MCF 10A (cell line): ENCODE data around the gene TIMP3. TPM values are rescaled to one million over a fixed set of nuclear protein-coding genes. Genes with fewer than 3 reads are reported as not detected.
A peak's percentile ranks its signal among the peaks of the same experiment; 100 is the strongest.

ENCODE experiments used
- BruUV-seq: library from RNA; stranded (reverse); fragments of 400-500 nt; replicated peaks from 2 replicates; lab custom pipeline; 2021; lab: Mats Ljungman, UMichigan
- CTCF ChIA-PET: fragments of 300-600 bp; sonication (Branson Sonifier 250); formaldehyde crosslinking; extraction: SDS; loops from one replicate; lab custom pipeline; 2021; ENCODE audit warnings: antibody characterized with exemption, inconsistent platforms; lab: Yijun Ruan, JAX
- POLR2A ChIA-PET: fragments of 300-600, 350-650 bp; sonication (Branson Sonifier 250); formaldehyde crosslinking; extraction: SDS; loops from one replicate; lab custom pipeline; 2020; ENCODE audit warnings: antibody characterized with exemption, inconsistent platforms; lab: Yijun Ruan, JAX
- DNase-seq: peaks from one replicate; pipeline ENCODE4 v3.0.0-alpha.2; 2018; ENCODE audit not compliant: unreplicated experiment
- H3K27ac Mint-ChIP-seq: one replicate; pipeline ENCODE4 v1.8.0; 2022; ENCODE audit warnings: mild to moderate bottlenecking, low read depth, mixed read lengths; ENCODE audit not compliant: unreplicated experiment
- H3K27me3 Mint-ChIP-seq: one replicate; pipeline ENCODE4 v1.8.0; 2022; ENCODE audit warnings: mixed read lengths; ENCODE audit not compliant: insufficient read depth, unreplicated experiment
- H3K36me3 Mint-ChIP-seq: one replicate; pipeline ENCODE4 v1.8.0; 2022; ENCODE audit warnings: mild to moderate bottlenecking, moderate library complexity, mixed read lengths; ENCODE audit not compliant: insufficient read depth, unreplicated experiment
- H3K4me1 Mint-ChIP-seq: one replicate; pipeline ENCODE4 v1.8.0; 2022; ENCODE audit warnings: mixed read lengths; ENCODE audit not compliant: insufficient read depth, unreplicated experiment
- H3K4me3 Mint-ChIP-seq: one replicate; pipeline ENCODE4 v1.8.0; 2022; ENCODE audit warnings: mild to moderate bottlenecking, moderate library complexity, mixed read lengths; ENCODE audit not compliant: unreplicated experiment
- H3K9me3 Mint-ChIP-seq: one replicate; pipeline ENCODE4 v1.8.0; 2022; ENCODE audit warnings: mixed read lengths; ENCODE audit not compliant: unreplicated experiment
- CTCF ChIP-seq: fragments of 200-600 bp; IDR thresholded peaks from one replicate; pipeline ENCODE4 v1.8.0; 2022; ENCODE audit warnings: antibody characterized with exemption, mild to moderate bottlenecking; ENCODE audit not compliant: unreplicated experiment
- intact Hi-C: fragments of 100-400 bp; cut with micrococcal nuclease; formaldehyde crosslinking; loops from 2 replicates; pipeline ENCODE4 v1.14.1; 2022
- total RNA-seq: library from RNA; stranded (reverse); gene quantifications from 2 replicates; pipeline ENCODE4 v1.2.3, GENCODE V29; 2022

TIMP3 gene
- total RNA-seq, 1 experiment from 2014 or later, result 50.6 TPM

DNA sequence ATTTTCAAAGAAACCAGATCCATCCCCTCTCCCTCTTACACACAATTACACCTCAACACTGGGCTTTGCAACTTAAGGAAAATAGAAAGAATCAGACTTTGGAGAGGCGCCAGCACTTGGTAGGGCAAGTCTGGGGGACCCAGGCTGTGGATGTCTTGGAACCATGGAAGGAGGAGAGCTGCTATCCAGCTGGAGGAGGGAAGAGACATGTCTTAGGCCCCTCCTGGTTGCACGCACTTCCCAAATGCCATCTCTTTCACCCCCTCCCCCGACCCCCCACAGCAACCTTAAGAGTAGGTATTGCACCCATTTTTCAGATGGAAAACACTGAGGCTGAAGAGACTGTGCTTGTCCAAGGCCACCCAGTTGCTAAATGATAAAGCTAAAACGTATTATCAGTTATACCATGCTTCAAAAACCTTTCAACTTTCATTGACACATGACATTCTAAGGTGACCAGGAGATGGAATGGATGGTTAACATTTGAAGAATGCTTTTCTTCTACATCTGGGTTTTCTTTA is 3.9 kb downstream of the TIMP3 start:
- no peak overlapping the region for H3K4me3 Mint-ChIP-seq

GRCh38 chr22:32806296-32806695 is 4.8 kb downstream of the TIMP3 start:
- BruUV-seq, result no TSS peak
- Mint-ChIP-seq H3K9me3 (no peaks in the 10 kb centered on the region), H3K4me1 (peaks cover 36% of the 10 kb centered on the region), H3K36me3 (peaks cover 4% of the 10 kb centered on the region), H3K27me3 (no peaks in the 10 kb centered on the region), H3K27ac (no peak overlapping the region), H3K4me3 (no peak overlapping the region)
- CTCF ChIA-PET, result interaction anchor here (0.6 to 4.3 kb wide), 5 partner anchors 9 to 282 kb away, joined by 3 to 27 read pairs (median 4); no protein-coding TSS in a partner anchor
- intact Hi-C loops, result loop anchor here (10.0 kb wide), 1 partner anchor 319 kb away; no protein-coding TSS in a partner anchor
- DNase-seq, result no peak
- no peak for TF ChIP-seq CTCF
- POLR2A ChIA-PET, result interaction anchor here (1.0 to 1.2 kb wide), 2 partner anchors 179 to 181 kb away, joined by 3 to 4 read pairs; no protein-coding TSS in a partner anchor

More for the DNA sequence above, 3.9 kb downstream of the TIMP3 start:
- H3K9me3 Mint-ChIP-seq, result no peaks in the 10 kb centered on the region
- H3K27me3 Mint-ChIP-seq, result no peaks in the 10 kb centered on the region
- no peak for TF ChIP-seq CTCF
- no peak overlapping the region for H3K27ac Mint-ChIP-seq
- peaks cover 4% of the 10 kb centered on the region for H3K36me3 Mint-ChIP-seq
- ChIA-PET POLR2A (interaction anchor here (1.2 kb wide), 1 partner anchor 180 kb away, joined by 4 read pairs; no protein-coding TSS in a partner anchor), CTCF (interaction anchor here (0.6 to 4.3 kb wide), 8 partner anchors 8 to 405 kb away, joined by 3 to 27 read pairs (median 3); no protein-coding TSS in a partner anchor)
- H3K4me1 Mint-ChIP-seq, result peaks cover 30% of the 10 kb centered on the region
- intact Hi-C loops, result loop anchor here (10.0 kb wide), 1 partner anchor 319 kb away; no protein-coding TSS in a partner anchor
- no TSS peak for BruUV-seq
- no peak for DNase-seq

GRCh38 chr22:32808038-32808445 is 6.5 kb downstream of the TIMP3 start:
- H3K27ac Mint-ChIP-seq, result peak overlapping the region; percentile 8
- intact Hi-C loops, result loop anchor here (10.0 kb wide), 1 partner anchor 317 kb away; no protein-coding TSS in a partner anchor

More at GRCh38 chr22:32808038-32808445, 6.5 kb downstream of the TIMP3 start:
- no peak for DNase-seq
- H3K4me1 Mint-ChIP-seq, result peaks cover 25% of the 10 kb centered on the region
- POLR2A ChIA-PET, result interaction anchor here (0.7 kb wide), 1 partner anchor 18 kb away, joined by 3 read pairs; no protein-coding TSS in a partner anchor
- no peak for TF ChIP-seq CTCF
- no peak overlapping the region for H3K4me3 Mint-ChIP-seq
- H3K36me3 Mint-ChIP-seq, result peaks cover 4% of the 10 kb centered on the region
- no peaks in the 10 kb centered on the region for H3K9me3 Mint-ChIP-seq
- BruUV-seq, result no TSS peak
- CTCF ChIA-PET, result interaction anchor here (1.0 to 4.3 kb wide), 3 partner anchors 11 to 279 kb away, joined by 3 to 27 read pairs (median 9); no protein-coding TSS in a partner anchor
- H3K27me3 Mint-ChIP-seq, result no peaks in the 10 kb centered on the region
